Mucosa of descending colon (tissue), 3 donors: ENCODE measurements around the gene SPIRE2. TPM values are rescaled to one million over a fixed set of nuclear protein-coding genes. Genes with fewer than 3 reads are reported as not detected.

ENCODE experiments used
- ATAC-seq: fragments of 200-7000 bp; cut with Tn5 transposase; one replicate; pipeline ENCODE4 v1.9.1; 2020; ENCODE audit warnings: mild to moderate bottlenecking, moderate library complexity
- DNase-seq, 3 donors: peaks; one replicate each; pipeline ENCODE4 v3.0.0-alpha.2; 2020
- H3K36me3 ChIP-seq: fragments of 200-600 bp; one replicate; pipeline ENCODE4 v1.8.0; 2021; ENCODE audit warnings: low read depth, mild to moderate bottlenecking
- H3K4me1 ChIP-seq: fragments of 200-600 bp; one replicate; pipeline ENCODE4 v1.8.0; 2021; ENCODE audit warnings: low read depth, mild to moderate bottlenecking
- H3K4me3 ChIP-seq: fragments of 200-600 bp; one replicate; pipeline ENCODE4 v1.8.0; 2021; ENCODE audit warnings: mild to moderate bottlenecking
- H3K9me3 ChIP-seq: fragments of 200-600 bp; one replicate; pipeline ENCODE4 v1.8.0; 2021; ENCODE audit warnings: mild to moderate bottlenecking
- intact Hi-C, 2 donors: fragments of 100-400 bp; cut with DNase I in 1 of 2; cut with micrococcal nuclease in 1 of 2; formaldehyde crosslinking; loops; one replicate each; pipeline versions ENCODE4 v1.11.0 to v1.11.1; 2022; cut with DNase I, micrococcal nuclease
- total RNA-seq, 3 donors: library from RNA; stranded (reverse); fragmentation: NEBNext Ultra II Directional in 2 of 3; extraction: Animal tissue kit (Norgen Biotek cat#: 25700) in 2 of 3; gene quantifications; one replicate each; pipeline versions ENCODE4 v1.2.1 to v1.2.4, GENCODE V29; 2021 to 2023
- TF ChIP-seq, protein P1 (sequence below): fragments of 200-600 bp; IDR thresholded peaks from one replicate; pipeline ENCODE4 v1.8.0; 2022; ENCODE audit warnings: antibody characterized with exemption, mild to moderate bottlenecking
- donor health status: DM: no; HTN: no; CAD: no; lungs with moderate emphysema.
- donor health status: DM: no; HTN: no; CAD: no.
- donor health status: DM: no; HTN: yes; CAD: no.

SPIRE2 gene
- total RNA-seq, 3 donors from 2014 or later = 52.5 to 118 (median 84.2) TPM

DNA sequence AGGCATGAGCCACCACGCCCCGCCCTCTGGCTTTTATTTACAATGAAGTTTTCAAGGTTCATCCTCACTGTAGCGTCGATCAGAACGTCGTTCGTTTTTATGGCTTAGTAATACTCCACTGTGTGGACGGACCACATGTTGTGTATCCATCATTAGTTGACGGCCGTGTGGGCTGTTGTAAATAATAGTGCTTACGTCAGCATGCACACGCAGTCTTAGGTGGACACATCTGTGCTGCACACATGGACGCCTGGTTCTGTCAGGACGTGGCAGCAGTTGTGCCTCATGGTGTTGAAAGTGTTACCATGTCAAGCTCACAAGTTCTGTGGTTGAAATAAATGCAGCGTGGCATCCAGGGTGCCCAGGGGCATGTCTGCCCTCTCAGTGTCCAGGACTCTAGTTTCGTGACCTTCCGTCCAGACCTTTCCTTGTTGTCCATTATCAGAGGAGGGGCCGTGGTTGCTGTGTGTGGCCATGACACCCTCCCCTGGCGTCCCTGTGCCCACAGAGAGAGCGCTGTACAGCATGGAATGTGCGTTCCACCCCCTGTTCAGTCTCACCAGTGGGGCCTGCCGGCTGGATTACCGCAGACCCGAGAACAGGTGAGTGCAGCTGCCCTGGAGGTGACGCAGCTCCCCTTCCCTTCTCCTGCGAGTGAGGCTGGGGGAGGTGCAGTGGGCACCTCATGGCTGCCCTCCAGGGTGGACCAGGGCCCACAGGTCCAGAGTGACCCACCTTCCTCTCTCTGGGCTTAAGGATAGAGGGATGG is 67.4 kb downstream of the SPIRE2 start:
- TF ChIP-seq, protein P1, sequence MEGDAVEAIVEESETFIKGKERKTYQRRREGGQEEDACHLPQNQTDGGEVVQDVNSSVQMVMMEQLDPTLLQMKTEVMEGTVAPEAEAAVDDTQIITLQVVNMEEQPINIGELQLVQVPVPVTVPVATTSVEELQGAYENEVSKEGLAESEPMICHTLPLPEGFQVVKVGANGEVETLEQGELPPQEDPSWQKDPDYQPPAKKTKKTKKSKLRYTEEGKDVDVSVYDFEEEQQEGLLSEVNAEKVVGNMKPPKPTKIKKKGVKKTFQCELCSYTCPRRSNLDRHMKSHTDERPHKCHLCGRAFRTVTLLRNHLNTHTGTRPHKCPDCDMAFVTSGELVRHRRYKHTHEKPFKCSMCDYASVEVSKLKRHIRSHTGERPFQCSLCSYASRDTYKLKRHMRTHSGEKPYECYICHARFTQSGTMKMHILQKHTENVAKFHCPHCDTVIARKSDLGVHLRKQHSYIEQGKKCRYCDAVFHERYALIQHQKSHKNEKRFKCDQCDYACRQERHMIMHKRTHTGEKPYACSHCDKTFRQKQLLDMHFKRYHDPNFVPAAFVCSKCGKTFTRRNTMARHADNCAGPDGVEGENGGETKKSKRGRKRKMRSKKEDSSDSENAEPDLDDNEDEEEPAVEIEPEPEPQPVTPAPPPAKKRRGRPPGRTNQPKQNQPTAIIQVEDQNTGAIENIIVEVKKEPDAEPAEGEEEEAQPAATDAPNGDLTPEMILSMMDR = no peak
- intact Hi-C loops = no loop called here
- Histone ChIP-seq H3K9me3 (no peaks in the 10 kb centered on the region), H3K36me3 (peaks cover 4% of the 10 kb centered on the region), H3K4me1 (no peaks in the 10 kb centered on the region), H3K4me3 (no peak overlapping the region)
- DNase-seq = no peak
- ATAC-seq = no peak

DNA sequence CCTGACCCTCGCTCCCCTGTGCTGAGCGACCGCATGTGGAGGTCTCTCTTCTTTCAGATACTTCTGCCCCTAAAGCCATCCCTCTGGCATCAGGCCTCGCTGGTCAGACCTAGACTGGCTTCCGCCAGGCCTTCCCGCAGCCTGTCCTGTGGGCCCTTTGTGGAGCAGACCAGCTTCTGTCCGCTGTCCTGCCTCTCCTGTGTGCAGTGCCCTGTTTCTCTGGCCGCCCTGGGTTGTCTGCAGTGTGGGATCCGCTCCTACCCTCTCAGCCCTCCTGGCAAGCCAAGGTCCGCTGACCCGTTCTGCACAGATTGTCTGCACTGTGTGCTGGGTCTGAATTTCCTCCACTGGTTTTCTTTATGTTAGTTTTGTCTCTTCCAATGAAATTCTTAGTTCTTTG is 68.9 kb downstream of the SPIRE2 start:
- DNase-seq (no peak), ATAC-seq (no peak)
- intact Hi-C loops = no loop called here
- TF ChIP-seq, protein P1 = no peak
- Histone ChIP-seq H3K36me3 (peaks cover 4% of the 10 kb centered on the region), H3K9me3 (no peaks in the 10 kb centered on the region), H3K4me1 (no peaks in the 10 kb centered on the region), H3K4me3 (no peak overlapping the region)

DNA sequence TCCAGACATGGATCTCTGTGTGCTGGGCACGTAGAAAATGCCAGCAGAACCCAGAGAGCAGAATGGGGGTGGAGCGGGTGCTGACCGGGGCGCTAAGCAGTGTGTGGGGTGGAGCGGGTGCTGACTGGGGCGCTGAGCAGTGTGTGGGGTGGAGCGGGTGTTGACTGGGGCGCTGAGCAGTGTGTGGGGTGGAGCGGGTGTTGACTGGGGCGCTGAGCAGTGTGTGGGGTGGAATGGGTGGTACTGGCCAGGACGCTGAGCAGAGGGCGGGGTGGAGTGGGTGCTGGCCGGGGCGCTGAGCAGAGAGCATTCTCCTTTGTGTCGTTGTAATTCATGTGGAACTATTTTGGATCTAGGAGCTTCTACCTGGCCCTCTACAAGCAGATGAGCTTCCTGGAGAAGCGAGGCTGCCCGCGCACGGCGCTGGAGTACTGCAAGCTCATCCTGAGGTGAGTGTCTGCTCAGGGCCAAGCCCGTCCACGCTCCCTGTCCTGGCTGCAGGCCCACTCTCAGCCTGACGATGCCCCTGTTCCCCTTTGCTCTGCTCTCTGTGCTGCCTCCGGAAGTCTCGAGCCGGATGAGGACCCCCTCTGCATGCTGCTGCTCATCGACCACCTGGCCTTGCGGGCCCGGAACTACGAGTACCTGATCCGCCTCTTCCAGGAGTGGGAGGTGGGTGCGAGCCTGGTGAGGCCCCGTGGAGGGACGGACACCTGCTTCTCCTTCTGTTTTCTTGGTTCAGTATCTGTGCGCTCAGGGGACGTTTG is 70.1 kb downstream of the SPIRE2 start:
- ATAC-seq = no peak
- no peaks in the 10 kb centered on the region for H3K4me1 ChIP-seq
- no peak overlapping the region for H3K4me3 ChIP-seq
- peak in 1 of 3 donors; percentile 44 for DNase-seq
- TF ChIP-seq, protein P1 = no peak
- intact Hi-C loops = no loop called here
- H3K36me3 ChIP-seq = peaks cover 4% of the 10 kb centered on the region
- H3K9me3 ChIP-seq = no peaks in the 10 kb centered on the region

DNA sequence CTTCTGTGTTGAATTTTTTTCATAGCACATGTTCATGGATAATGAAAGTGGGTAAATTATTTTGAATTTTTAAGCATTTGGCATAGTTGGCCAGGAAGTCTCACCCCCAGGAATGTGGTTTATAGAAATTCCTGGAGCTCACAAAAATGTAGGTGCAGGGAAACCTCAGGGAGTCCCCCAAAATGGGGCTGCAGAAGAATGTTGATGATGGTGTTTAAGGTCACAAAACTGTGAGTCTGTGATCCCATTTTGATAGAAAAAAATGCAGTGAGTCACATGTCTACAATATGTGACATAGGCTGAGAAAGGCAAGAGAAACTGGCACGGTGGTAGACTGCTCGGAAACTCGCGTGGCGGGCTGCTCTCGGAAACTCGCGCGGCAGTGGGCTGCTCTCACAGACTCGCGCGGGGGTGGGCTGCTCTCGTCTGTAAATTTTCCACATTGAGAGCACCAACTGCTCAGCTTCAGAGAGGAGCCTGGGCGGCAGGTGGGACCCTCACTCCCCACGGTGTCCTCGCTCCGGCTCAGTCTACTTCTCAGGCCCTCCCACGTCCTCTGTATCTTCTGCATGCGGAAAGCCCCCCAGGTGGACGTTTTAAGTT is 71.7 kb downstream of the SPIRE2 start:
- no peak for ATAC-seq
- no peaks in the 10 kb centered on the region for H3K4me1 ChIP-seq
- intact Hi-C loops = no loop called here
- H3K9me3 ChIP-seq = no peaks in the 10 kb centered on the region
- TF ChIP-seq, protein P1 = no peak
- H3K4me3 ChIP-seq = no peak overlapping the region
- H3K36me3 ChIP-seq = peaks cover 7% of the 10 kb centered on the region
- no peak for DNase-seq

DNA sequence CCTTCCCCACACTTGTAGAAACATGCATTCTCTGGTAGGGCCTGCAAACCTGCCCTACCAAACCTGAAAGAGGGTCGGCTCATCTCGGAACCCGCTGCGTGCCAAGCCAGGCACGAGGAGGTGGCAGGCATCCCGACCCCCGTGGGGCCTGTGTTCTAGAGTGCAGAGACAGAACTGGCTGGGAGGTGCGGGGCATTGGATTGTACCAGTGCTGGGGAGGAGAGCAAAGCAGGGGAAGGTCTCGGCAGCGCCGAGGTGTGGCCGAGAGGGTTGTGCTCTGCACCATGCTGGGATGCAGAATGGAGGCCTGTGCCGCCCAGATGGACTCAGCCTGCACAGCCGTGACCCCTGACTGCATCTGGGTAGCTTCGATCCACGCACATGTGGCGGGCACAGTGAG is 72.6 kb downstream of the SPIRE2 start:
- no peaks in the 10 kb centered on the region for H3K4me1 ChIP-seq
- no peaks in the 10 kb centered on the region for H3K9me3 ChIP-seq
- ATAC-seq = no peak
- H3K36me3 ChIP-seq = peaks cover 7% of the 10 kb centered on the region
- intact Hi-C loops = no loop called here
- no peak for DNase-seq
- TF ChIP-seq, protein P1 = no peak
- H3K4me3 ChIP-seq = no peak overlapping the region
